Neural cell (in vitro differentiated cells): ENCODE measurements around the gene HDGF. TPM values are rescaled to one million over a fixed set of nuclear protein-coding genes. Genes with fewer than 3 reads are reported as not detected.

Source experiments
- H2AFZ ChIP-seq: fragments of 200-600, 300-800 bp; sonication (generic), shearing (Covaris generic); 2 replicates; pipeline ENCODE4 v1.6.0; 2014; ENCODE audit warnings: low read depth, mild to moderate bottlenecking, antibody characterized with exemption, low read length, moderate library complexity
- H3F3A ChIP-seq: fragments of 200-600 bp; shearing (Covaris generic); 2 replicates; pipeline ENCODE4 v1.6.1; 2016; ENCODE audit warnings: mild to moderate bottlenecking, moderate library complexity, mixed read lengths, antibody characterized with exemption, low read length; ENCODE audit not compliant: insufficient read depth, poor library complexity, severe bottlenecking
- H3K27ac ChIP-seq: fragments of 200-600, 300-800 bp; sonication (generic), shearing (Covaris generic); 2 replicates; pipeline ENCODE4 v1.5.1; 2014; ENCODE audit warnings: mild to moderate bottlenecking, low read length, moderate library complexity
- H3K27me3 ChIP-seq: fragments of 300-800, 200-600 bp; sonication (generic), shearing (Covaris generic); 2 replicates; pipeline ENCODE4 v1.6.0; 2014; ENCODE audit warnings: mild to moderate bottlenecking, low read depth, low read length, moderate library complexity; ENCODE audit not compliant: insufficient read depth
- H3K36me3 ChIP-seq: fragments of 300-800, 200-600 bp; sonication (generic), shearing (Covaris generic); 2 replicates; pipeline ENCODE4 v1.5.1; 2014; ENCODE audit warnings: mild to moderate bottlenecking, antibody characterized with exemption, low read length, moderate library complexity; ENCODE audit not compliant: insufficient read depth
- H3K4me2 ChIP-seq: fragments of 300-800, 200-600 bp; sonication (generic), shearing (Covaris generic); 2 replicates; pipeline ENCODE4 v1.6.0; 2014; ENCODE audit warnings: mild to moderate bottlenecking, low read length
- H3K4me3 ChIP-seq: fragments of 300-800, 200-600 bp; sonication (generic), shearing (Covaris generic); 2 replicates; pipeline ENCODE4 v1.5.1; 2014; ENCODE audit warnings: mild to moderate bottlenecking, low read length, moderate library complexity
- H3K79me2 ChIP-seq: fragments of 200-600 bp; shearing (Covaris generic); replicated peaks from 2 replicates; pipeline ENCODE4 v1.6.0; 2014; ENCODE audit warnings: mild to moderate bottlenecking, low read length, moderate library complexity; ENCODE audit not compliant: insufficient read depth
- H3K9ac ChIP-seq: fragments of 300-800, 200-600 bp; sonication (generic), shearing (Covaris generic); 2 replicates; pipeline ENCODE4 v1.6.1; 2016; ENCODE audit warnings: mild to moderate bottlenecking, low read length, mixed read lengths
- H3K9me2 ChIP-seq: fragments of 200-600 bp; shearing (Covaris generic); 2 replicates; pipeline ENCODE4 v1.6.1; 2016; ENCODE audit warnings: mild to moderate bottlenecking, low read length, mixed read lengths; ENCODE audit not compliant: insufficient read depth
- H3K9me3 ChIP-seq: fragments of 200-600, 300-800 bp; sonication (generic), shearing (Covaris generic); 2 replicates; pipeline ENCODE4 v1.6.1; 2016; ENCODE audit warnings: mild to moderate bottlenecking, mixed run types, low read length, moderate library complexity, mixed read lengths
- H4K20me1 ChIP-seq: fragments of 200-600 bp; shearing (Covaris generic); 2 replicates; pipeline ENCODE4 v1.6.1; 2016; ENCODE audit warnings: mild to moderate bottlenecking, mixed run types; ENCODE audit not compliant: insufficient read depth
- EP300 ChIP-seq: fragments of 450-650 bp; conservative IDR thresholded peaks from 2 replicates; pipeline ENCODE4 v1.6.1; 2014; ENCODE audit warnings: antibody characterized with exemption, mild to moderate bottlenecking, moderate library complexity; ENCODE audit not compliant: poor library complexity, severe bottlenecking
- EZH2 ChIP-seq: fragments of 200-600, 300-800 bp; shearing (Covaris generic), sonication (generic); IDR thresholded peaks from 2 replicates; pipeline ENCODE4 v1.6.1; 2014; ENCODE audit warnings: antibody characterized with exemption, low read length, borderline replicate concordance, mild to moderate bottlenecking; ENCODE audit not compliant: insufficient read depth, poor library complexity, severe bottlenecking
- MXI1 ChIP-seq: fragments of 450-650 bp; conservative IDR thresholded peaks from 2 replicates; pipeline ENCODE4 v1.6.1; 2014; ENCODE audit warnings: antibody characterized with exemption, mild to moderate bottlenecking; ENCODE audit not compliant: poor library complexity, severe bottlenecking
- POLR2AphosphoS5 ChIP-seq: IDR thresholded peaks from 2 replicates; pipeline ENCODE4 v1.6.1; 2012
- RAD21 ChIP-seq: fragments of 450-650 bp; conservative IDR thresholded peaks from 2 replicates; pipeline ENCODE4 v1.6.1; 2014; ENCODE audit warnings: antibody characterized with exemption, mild to moderate bottlenecking, moderate library complexity
- SMC3 ChIP-seq: fragments of 450-650 bp; conservative IDR thresholded peaks from 2 replicates; pipeline ENCODE4 v1.6.1; 2014; ENCODE audit warnings: antibody characterized with exemption, mild to moderate bottlenecking, moderate library complexity; ENCODE audit not compliant: poor library complexity
- TAF1 ChIP-seq: IDR thresholded peaks from 2 replicates; pipeline ENCODE4 v1.6.1; 2012; ENCODE audit warnings: low read depth
- polyA plus RNA-seq: library from polyadenylated mRNA; depleted of rRNA; stranded (reverse); fragments of >200 nt; gene quantifications from 2 replicates; pipeline ENCODE4 v1.2.3, GENCODE V29; 2014
- TF ChIP-seq, protein P1 (sequence below): IDR thresholded peaks from 2 replicates; pipeline ENCODE4 v1.6.1; 2012; ENCODE audit warnings: borderline replicate concordance
- TF ChIP-seq, protein P2 (sequence below): fragments of 450-650 bp; IDR thresholded peaks from 2 replicates; pipeline ENCODE4 v1.5.1; 2014; ENCODE audit warnings: antibody characterized with exemption, mild to moderate bottlenecking, moderate library complexity; ENCODE audit not compliant: poor library complexity, severe bottlenecking

The HDGF gene
- polyA plus RNA-seq, 1 donor from 2014 or later = 138 TPM

DNA sequence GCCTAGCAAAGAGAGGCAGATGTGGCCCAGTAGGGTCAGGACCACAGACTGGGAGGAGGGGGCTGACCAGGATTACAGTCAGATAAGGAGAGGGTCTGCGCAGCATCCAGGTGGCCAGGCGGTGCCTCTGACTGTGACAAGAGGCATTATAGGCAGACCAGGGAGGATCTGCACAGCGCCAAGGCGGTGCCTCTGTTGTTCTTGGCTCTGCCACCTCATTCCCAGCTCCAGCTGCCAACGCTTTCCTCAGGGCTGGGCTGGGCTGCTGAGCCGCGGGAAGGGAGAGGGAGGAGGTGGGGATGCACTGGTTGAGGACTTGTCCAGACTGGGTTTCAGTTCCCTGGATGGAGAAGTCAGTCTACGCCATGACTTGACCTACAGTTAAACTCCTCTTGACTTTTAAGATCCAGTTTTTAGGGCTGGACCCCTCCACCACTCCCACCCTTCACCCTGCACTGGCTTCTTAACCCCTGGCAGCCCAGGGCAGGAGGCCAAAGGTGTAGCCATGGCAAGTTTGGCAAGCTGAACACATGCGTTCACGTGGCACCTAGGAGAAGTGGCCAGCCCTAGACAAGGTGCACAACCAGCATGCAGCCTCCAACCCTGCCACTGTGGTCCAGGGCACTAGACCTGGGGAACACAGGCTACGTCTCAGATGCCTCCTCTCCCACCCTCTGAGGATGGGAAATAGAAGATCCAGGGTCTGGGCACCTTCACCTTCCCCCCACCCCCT is 41.6 kb downstream of the HDGF start:
- H3K27ac ChIP-seq = no peak overlapping the region
- no peak overlapping the region for H3K4me3 ChIP-seq
- H3K79me2 ChIP-seq = no peaks in the 10 kb centered on the region
- H4K20me1 ChIP-seq = no peaks in the 10 kb centered on the region
- no peak overlapping the region for H3K4me2 ChIP-seq
- no peak overlapping the region for H2AFZ ChIP-seq
- H3K9ac ChIP-seq = no peak overlapping the region
- no peaks in the 10 kb centered on the region for H3K36me3 ChIP-seq
- H3K9me3 ChIP-seq = no peaks in the 10 kb centered on the region
- no peak for TF ChIP-seq RAD21
- TF ChIP-seq EP300 = no peak
- TF ChIP-seq, protein P1, sequence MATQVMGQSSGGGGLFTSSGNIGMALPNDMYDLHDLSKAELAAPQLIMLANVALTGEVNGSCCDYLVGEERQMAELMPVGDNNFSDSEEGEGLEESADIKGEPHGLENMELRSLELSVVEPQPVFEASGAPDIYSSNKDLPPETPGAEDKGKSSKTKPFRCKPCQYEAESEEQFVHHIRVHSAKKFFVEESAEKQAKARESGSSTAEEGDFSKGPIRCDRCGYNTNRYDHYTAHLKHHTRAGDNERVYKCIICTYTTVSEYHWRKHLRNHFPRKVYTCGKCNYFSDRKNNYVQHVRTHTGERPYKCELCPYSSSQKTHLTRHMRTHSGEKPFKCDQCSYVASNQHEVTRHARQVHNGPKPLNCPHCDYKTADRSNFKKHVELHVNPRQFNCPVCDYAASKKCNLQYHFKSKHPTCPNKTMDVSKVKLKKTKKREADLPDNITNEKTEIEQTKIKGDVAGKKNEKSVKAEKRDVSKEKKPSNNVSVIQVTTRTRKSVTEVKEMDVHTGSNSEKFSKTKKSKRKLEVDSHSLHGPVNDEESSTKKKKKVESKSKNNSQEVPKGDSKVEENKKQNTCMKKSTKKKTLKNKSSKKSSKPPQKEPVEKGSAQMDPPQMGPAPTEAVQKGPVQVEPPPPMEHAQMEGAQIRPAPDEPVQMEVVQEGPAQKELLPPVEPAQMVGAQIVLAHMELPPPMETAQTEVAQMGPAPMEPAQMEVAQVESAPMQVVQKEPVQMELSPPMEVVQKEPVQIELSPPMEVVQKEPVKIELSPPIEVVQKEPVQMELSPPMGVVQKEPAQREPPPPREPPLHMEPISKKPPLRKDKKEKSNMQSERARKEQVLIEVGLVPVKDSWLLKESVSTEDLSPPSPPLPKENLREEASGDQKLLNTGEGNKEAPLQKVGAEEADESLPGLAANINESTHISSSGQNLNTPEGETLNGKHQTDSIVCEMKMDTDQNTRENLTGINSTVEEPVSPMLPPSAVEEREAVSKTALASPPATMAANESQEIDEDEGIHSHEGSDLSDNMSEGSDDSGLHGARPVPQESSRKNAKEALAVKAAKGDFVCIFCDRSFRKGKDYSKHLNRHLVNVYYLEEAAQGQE = no peak
- TF ChIP-seq POLR2AphosphoS5 = no peak
- no peak for TF ChIP-seq EZH2
- TF ChIP-seq MXI1 = no peak
- TF ChIP-seq TAF1 = no peak
- peaks cover 5% of the 10 kb centered on the region for H3K27me3 ChIP-seq
- no peaks in the 10 kb centered on the region for H3K9me2 ChIP-seq
- H3F3A ChIP-seq = peaks cover 8% of the 10 kb centered on the region

DNA sequence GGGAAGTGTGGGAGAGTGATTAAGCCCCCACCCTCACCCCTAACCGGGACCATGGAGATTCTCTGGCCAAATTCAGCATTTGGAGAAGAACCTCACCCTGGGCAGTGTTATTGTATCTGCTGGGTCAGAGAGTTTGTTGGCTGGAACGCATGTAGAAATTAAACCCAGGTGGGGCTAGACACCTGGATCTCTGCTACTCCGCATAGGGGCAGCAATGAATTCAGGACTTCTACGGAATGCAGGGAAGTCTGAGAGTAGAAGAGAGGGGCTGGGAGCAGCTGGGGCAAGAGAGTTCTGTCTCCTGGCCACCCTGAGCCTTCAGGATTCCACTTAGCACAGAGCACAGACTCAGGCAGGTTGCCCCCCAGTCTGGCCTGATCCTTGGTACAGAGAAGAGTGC is 42.4 kb downstream of the HDGF start:
- H3K9me2 ChIP-seq = no peaks in the 10 kb centered on the region
- no peak overlapping the region for H2AFZ ChIP-seq
- H3K9me3 ChIP-seq = no peaks in the 10 kb centered on the region
- H3K9ac ChIP-seq = no peak overlapping the region
- H4K20me1 ChIP-seq = no peaks in the 10 kb centered on the region
- H3K4me3 ChIP-seq = no peak overlapping the region
- no peak overlapping the region for H3K27ac ChIP-seq
- H3K36me3 ChIP-seq = no peaks in the 10 kb centered on the region
- TF ChIP-seq, protein P2, sequence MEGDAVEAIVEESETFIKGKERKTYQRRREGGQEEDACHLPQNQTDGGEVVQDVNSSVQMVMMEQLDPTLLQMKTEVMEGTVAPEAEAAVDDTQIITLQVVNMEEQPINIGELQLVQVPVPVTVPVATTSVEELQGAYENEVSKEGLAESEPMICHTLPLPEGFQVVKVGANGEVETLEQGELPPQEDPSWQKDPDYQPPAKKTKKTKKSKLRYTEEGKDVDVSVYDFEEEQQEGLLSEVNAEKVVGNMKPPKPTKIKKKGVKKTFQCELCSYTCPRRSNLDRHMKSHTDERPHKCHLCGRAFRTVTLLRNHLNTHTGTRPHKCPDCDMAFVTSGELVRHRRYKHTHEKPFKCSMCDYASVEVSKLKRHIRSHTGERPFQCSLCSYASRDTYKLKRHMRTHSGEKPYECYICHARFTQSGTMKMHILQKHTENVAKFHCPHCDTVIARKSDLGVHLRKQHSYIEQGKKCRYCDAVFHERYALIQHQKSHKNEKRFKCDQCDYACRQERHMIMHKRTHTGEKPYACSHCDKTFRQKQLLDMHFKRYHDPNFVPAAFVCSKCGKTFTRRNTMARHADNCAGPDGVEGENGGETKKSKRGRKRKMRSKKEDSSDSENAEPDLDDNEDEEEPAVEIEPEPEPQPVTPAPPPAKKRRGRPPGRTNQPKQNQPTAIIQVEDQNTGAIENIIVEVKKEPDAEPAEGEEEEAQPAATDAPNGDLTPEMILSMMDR = no peak
- TF ChIP-seq EZH2 = no peak
- TF ChIP-seq EP300 = no peak
- TF ChIP-seq MXI1 = no peak
- no peak for TF ChIP-seq RAD21
- no peak for TF ChIP-seq TAF1
- TF ChIP-seq SMC3 = no peak
- TF ChIP-seq, protein P1 = no peak
- TF ChIP-seq POLR2AphosphoS5 = no peak
- H3F3A ChIP-seq = peaks cover 8% of the 10 kb centered on the region
- no peak overlapping the region for H3K4me2 ChIP-seq
- peaks cover 13% of the 10 kb centered on the region for H3K27me3 ChIP-seq
- H3K79me2 ChIP-seq = no peaks in the 10 kb centered on the region
